Measurements from ENCODE around the gene LGALS14.

- TF ChIP-seq SP1 (IDR thresholded peaks at IDR 0.05; ENCODE audit: low read depth) (no peak), POLR2AphosphoS5 (IDR thresholded peaks at IDR 0.05; ENCODE audit: low read depth, low read length) (no peak), MAX (IDR thresholded peaks at IDR 0.05) (no peak), CTCF (IDR thresholded peaks at IDR 0.05 in 2 of 3, conservative IDR thresholded peaks at IDR 0.05 in 1 of 3; ENCODE audit: borderline replicate concordance in 1 of 3, insufficient read depth in 1 of 3, low read depth in 2 of 3, low read length in 2 of 3) (no peak), JUND (IDR thresholded peaks at IDR 0.05) (no peak), POLR2A (IDR thresholded peaks at IDR 0.05; ENCODE audit: borderline replicate concordance, extremely low read depth, insufficient read depth, insufficient read length) (no peak), REST (IDR thresholded peaks at IDR 0.05; ENCODE audit: low read depth) (no peak), SIN3A (IDR thresholded peaks at IDR 0.05; ENCODE audit: low read depth) (no peak), ZNF274 (IDR thresholded peaks at IDR 0.05; ENCODE audit: low read depth, low read length) (no peak), EZH2phosphoT487 (IDR thresholded peaks at IDR 0.05; ENCODE audit: borderline replicate concordance) (no peak), TCF7L2 (IDR thresholded peaks at IDR 0.05; ENCODE audit: borderline replicate concordance, extremely low read depth, insufficient read depth, insufficient read length) (no peak), EZH2 (IDR thresholded peaks at IDR 0.05) (no peak), YY1 (IDR thresholded peaks at IDR 0.05; ENCODE audit: extremely low read depth, insufficient replicate concordance, low read depth, low read length) (no peak), RAD21 (IDR thresholded peaks at IDR 0.05; ENCODE audit: low read depth) (no peak)
Observed at GRCh38 chr19:39672473-39672872, 31.8 kb upstream of the LGALS14 start.
